NCI-H2196 (cell line): ENCODE results near the gene FANCD2.
"Not testable (repeated sequence)": the region's sequence is repeated elsewhere in the genome, so short reads cannot be mapped to it uniquely, and the experiment has no call there.

ENCODE experiments used
- DNase-seq: peaks from one replicate; lab custom pipeline; 2025; ENCODE audit not compliant: unreplicated experiment; lab: John Stamatoyannopoulos, UW

FANCD2 gene

GRCh38 chr3:10012106-10012505 lies 14.1 kb upstream of the FANCD2 start:
- no peak for DNase-seq

GRCh38 chr3:10015461-10015904 lies 10.8 kb upstream of the FANCD2 start:
- DNase-seq: no peak

- no peak for DNase-seq
These were observed 8.5 kb upstream of the FANCD2 start for GRCh38 chr3:10017636-10018292.

- not testable (repeated sequence) for DNase-seq
These were observed 7.4 kb upstream of the FANCD2 start for GRCh38 chr3:10018806-10019205.

- no peak for DNase-seq
These were observed 6.9 kb upstream of the FANCD2 start for GRCh38 chr3:10019326-10019725.

DNA sequence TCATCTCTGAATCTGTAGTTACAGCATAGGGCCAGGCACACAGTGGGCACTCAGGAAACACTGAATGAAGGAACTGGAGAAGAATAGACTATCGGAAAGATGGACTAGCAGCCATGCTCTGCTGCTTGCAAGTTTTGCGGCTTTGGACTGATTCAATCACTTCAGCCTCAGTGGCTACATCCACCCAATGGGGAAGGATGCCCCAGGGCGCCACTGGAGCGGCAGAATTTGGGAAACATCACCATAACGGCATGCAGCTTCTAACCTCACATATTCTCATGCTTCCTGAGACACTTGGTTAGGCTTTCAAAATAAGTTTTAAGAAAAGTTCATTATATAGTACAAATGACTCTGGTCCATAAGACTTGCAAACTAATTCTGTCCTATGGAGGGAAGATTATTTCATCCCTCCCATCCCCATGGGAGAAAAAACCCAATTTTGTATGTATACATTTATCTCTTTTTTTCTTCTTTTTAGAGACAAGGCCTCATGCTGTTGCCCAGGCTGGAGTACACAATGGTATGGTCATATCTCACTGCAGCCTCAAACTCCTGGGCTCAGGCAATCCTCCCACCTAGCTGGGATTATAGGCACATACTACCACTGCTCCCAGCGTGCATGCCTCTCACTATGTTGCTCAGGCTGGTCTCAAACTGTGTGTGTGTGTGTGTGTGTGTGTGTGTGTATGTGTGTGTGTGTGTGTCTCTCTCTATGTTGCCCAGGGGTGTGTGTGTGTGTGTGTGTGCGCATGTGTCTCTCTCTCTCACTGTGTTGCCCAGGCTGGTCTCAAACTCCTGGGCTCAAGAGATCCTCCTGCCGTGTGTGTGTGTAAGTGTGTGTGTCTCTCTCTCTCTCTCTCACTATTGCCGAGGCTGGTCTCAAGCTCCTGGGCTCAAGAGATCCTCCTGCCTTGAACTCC lies 4.1 kb upstream of the FANCD2 start:
- no peak for DNase-seq

DNA sequence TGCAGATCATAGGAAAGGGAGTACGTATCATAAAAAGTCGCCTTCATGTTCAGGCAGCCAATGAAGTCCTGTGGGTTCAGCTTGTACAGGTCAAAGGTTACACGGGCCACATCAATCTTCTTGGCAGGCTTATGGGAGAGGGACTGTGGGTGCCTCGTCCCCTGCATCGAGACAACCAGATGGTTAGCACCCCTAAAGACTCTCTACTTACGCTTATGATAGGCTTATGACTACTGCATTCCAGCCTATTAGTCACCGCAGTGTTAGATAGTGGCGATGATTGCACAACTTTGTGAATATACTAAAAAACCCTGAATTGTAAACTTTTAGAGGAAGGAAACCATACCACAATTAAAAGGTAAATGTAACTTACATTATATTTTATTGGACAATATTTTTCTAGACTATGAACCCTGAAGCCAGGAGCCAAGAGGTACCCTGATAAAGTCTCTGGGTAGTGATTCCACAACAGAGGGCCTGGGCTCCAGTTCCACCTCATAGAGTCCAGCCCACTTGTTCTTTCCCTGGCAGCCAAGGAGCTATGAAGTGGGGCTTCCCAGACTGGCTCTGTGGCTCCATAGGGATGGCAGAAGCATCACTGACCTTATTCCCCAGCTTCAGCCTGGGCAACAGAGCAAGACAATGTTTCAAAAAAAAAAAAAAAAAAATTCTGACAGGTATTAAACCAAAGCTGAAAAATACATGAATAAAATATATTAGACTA lies 2.5 kb upstream of the FANCD2 start:
- no peak for DNase-seq

DNA sequence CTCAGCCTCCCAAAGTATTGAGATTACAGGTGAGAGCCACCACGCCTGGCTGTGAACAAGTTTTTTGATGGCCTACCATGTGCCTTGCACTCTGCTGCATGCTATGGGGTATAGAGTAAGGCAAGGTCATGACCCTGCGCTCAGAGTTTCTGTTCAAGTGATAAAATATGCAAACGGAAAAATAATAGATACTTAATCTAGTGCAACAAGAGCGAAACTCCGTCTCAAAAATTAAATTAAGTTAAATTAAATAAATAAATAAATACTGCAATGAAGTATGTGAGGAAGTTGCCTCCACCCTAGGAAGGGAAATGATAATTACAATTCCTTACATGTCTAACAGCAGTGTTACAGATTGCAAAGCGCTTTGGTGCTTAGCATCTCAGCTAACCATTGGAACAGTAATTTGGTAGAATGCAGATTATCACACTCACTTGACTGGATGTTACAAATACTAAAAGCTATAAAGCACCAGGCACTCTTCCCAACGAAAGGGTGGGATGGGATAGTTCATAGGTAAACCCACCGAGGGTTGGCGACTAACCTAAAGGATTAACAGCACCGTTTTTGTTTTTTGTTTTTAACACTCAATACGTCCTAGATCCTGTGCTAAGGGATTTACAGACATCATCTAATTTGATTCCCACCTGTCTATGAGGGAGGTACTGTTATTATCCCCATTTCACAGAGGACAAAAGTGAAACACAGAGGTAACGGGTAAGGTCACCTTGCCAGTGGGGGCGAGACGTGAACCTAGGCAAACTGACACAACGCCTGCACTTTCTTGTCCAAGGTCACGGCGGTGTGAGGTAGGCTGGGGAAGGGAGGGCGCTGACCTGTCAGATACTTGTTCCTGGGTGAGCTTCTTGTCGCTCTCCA lies 793 bp upstream of the FANCD2 start:
- DNase-seq: no peak

GRCh38 chr3:10041034-10041433 lies 14.8 kb downstream of the FANCD2 start:
- DNase-seq: no peak

DNA sequence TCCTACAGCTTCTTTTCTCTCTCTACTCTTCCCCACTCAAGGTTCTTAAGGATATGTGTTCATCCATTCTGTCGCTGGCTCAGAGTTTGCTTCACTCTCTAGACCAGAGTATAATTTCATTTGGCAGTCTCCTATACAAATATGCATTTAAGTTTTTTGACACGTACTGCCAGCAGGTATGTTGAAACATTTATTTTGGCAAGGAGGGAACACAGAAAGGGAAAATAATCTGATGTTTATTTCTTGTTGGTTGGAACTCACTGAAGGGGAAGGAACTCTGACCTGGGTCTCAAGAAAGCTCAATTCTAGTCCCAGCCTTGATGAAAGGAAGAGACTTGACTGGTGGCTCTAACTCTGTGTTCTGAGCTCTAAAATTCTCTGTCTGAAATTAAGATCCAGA lies 21.6 kb downstream of the FANCD2 start:
- no peak for DNase-seq

DNA sequence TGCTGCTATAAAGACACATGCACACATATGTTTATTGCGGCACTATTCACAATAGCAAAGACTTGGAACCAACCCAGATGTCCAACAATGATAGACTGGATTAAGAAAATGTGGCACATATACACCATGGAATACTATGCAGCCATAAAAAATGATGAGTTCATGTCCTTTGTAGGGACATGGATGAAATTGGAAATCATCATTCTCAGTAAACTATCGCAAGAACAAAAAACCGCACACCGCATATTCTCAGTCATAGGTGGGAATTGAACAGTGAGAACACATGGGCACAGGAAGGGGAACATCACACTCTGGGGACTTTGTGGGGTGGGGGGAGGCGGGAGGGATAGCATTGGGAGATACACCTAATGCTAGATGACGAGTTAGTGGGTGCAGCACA lies 26.8 kb downstream of the FANCD2 start:
- not testable (repeated sequence) for DNase-seq

DNA sequence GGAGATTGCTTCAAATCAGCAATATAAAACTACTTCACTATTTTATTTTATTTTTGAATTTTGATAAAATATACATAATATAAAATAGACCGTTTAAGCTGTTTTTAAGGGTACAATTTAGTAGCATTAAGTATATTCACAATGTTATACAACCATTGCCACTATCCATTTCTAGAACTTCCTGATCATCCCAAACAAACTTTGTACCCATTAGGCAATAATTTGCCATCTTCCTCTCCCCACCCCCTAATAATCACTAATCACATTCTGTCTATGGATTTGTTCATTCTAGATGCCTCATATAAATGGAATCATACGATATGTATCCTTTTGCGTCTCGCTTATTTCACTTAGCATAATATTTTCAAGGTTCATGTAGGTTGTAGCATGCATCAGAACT lies 28.9 kb downstream of the FANCD2 start:
- DNase-seq: no peak

- not testable (repeated sequence) for DNase-seq
These were observed 43.8 kb downstream of the FANCD2 start for GRCh38 chr3:10070077-10070476.

DNA sequence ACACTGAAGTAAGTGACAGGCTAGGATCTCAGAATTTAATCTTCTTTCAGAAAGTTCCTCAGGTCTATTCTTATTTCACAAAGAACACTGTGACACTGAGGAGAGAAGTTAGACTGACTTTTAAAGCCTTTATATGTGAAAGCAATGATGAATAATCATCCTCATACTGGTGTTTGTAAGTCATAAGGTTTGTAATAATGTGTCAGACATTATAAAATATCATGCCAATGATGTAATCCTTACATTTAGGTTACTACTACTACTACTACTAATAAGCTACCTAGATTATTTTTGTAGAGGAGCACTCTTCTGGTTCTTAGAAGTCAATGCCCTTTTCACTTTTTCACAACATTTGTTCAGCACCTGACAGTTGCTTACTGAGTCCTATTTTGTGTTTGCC lies 48.4 kb downstream of the FANCD2 start:
- no peak for DNase-seq

DNA sequence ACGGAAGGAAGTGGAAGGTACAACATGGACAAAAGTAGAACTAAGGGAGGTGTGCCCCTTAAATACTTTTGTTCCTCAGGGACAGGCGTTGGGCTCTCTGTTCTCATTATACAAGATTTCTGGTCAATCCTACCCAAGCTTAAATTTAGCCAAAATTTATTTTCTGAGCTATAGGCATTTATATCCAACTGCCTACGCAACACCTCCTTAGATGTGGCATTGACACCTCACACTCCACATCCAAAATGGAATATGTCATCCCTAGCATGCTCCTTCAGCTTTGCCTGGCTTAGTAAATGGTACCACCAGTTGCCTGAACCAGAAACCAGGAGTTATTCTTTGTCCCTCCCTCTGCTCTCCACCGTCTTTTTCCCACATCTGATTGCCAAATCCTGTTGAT lies 55.6 kb downstream of the FANCD2 start:
- DNase-seq: no peak

GRCh38 chr3:10085738-10086137 lies 59.5 kb downstream of the FANCD2 start:
- DNase-seq: no peak

DNA sequence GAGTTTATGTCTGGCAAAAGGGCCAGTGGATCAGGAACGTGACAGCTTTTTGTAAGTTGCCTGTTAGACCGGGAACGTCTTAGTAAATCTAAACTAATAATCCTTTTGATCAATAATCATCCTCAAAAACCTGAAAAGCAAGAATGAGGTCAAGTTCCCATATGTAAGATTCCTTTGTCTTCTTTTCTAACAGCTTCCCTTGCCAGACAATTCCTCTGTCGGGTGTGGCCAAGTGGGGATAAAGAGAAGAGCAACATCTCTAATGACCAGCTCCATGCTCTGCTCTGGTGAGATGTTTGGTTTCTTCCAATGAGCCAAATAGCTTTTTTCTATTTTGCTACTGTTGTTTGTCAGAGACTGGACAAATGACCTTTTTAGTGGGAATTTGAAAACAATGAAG lies 62.0 kb downstream of the FANCD2 start:
- DNase-seq: no peak

GRCh38 chr3:10090179-10090578 lies 63.9 kb downstream of the FANCD2 start:
- no peak for DNase-seq

- not testable (repeated sequence) for DNase-seq
These were observed 64.5 kb downstream of the FANCD2 start for GRCh38 chr3:10090774-10091173.

GRCh38 chr3:10091387-10091786 lies 65.2 kb downstream of the FANCD2 start:
- DNase-seq: not testable (repeated sequence)

DNA sequence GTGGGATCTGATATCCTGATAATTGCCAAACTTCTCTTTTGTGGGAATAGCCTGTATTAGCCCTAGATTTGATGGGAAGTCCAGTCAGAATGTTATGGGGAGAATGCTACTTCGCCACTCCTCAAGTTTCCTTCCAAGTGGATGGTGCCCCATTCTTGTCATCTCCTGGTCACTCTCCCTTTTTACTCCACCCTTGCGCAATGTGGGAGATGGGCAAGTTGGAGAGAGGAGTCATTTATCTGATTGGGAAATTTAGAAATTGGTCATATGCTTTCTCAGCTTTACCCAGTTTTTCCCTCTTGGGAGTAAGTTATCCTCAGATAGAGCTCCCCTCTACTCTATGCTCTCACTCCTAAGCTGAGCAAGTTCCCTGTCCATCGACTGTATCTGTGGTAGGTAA lies 67.4 kb downstream of the FANCD2 start:
- no peak for DNase-seq
